Measurements from ENCODE around the gene ST3GAL3. TPM values are rescaled to one million over a fixed set of nuclear protein-coding genes. Genes with fewer than 3 reads are reported as not detected.

Gene ST3GAL3
- total RNA-seq, 1 donor from 2014 or later = 11.4 TPM

DNA sequence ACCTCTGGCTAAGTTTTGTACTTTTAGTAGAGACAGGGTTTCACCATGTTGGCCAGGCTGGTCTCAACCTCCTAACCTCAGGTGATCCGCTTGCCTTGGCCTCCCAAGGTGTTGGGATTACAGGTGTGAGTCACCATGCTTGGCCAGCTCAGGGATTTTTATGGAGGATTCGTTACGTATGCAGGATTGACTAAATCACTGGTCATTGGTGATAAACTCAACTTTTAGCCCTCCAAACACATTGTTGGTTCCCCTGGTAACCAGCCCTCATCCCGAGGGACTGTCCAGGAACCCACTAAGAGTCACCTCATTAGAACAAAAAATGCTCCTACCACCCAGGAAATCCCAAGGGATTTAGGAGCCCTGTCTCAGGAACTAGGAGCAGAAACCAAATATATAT is 40.4 kb downstream of the ST3GAL3 start:
- Mint-ChIP-seq H3K36me3 (ENCODE audit: low read depth, unreplicated experiment) (peaks cover 6% of the 10 kb centered on the region), H3K9me3 (ENCODE audit: unreplicated experiment) (no peaks in the 10 kb centered on the region), H3K27me3 (ENCODE audit: low read depth, unreplicated experiment) (no peaks in the 10 kb centered on the region), H3K4me1 (ENCODE audit: low read depth, unreplicated experiment) (no peaks in the 10 kb centered on the region), H3K4me3 (ENCODE audit: unreplicated experiment) (no peak overlapping the region), H3K27ac (ENCODE audit: unreplicated experiment) (no peak overlapping the region)
- FAIRE-seq = peak; percentile 32
- Histone ChIP-seq H3K9ac (ENCODE audit: low read length) (no peak overlapping the region), H3K4me3 (ENCODE audit: insufficient read depth, low read depth, low read length) (no peak overlapping the region), H3K9me3 (ENCODE audit: insufficient read depth, low read depth, low read length) (no peaks in the 10 kb centered on the region), H3K36me3 (ENCODE audit: insufficient read depth, low read length) (no peaks in the 10 kb centered on the region), H2AFZ (ENCODE audit: low read depth, low read length) (no peak overlapping the region), H3K27me3 (ENCODE audit: insufficient read depth, low read length) (no peaks in the 10 kb centered on the region), H3K4me1 (ENCODE audit: insufficient read depth, low read length) (no peaks in the 10 kb centered on the region), H4K20me1 (ENCODE audit: insufficient read depth, low read length) (no peaks in the 10 kb centered on the region), H3K79me2 (ENCODE audit: insufficient read depth, low read length) (no peaks in the 10 kb centered on the region), H3K4me2 (ENCODE audit: low read length) (no peak overlapping the region), H3K27ac (ENCODE audit: low read depth, low read length) (no peak overlapping the region)
- DNase-seq (ENCODE audit: low read depth) = no peak
- TF ChIP-seq EZH2 (IDR thresholded peaks at IDR 0.05; ENCODE audit: insufficient read depth, low read length) = no peak

DNA sequence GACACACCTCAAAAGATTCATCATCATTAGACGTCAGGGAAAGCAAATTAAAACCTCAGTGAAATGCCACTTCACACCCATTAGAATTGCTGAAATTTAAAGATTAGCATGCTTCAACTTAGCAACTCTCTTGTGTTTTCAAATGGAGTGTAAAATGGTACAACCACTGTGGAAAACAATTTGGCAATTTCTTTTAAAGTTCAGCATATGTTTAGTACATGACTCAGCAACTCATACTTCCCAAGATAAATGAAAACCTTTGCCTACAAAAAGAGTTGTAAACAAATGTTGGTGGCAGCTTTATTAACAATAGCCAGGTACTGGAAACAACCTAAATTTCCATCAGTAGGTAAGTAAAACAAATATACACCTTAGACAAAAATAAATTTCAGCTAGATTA is 42.7 kb downstream of the ST3GAL3 start:
- no peak for FAIRE-seq
- H3K4me1 ChIP-seq (ENCODE audit: insufficient read depth, low read length) = no peaks in the 10 kb centered on the region
- H3K79me2 ChIP-seq (ENCODE audit: insufficient read depth, low read length) = no peaks in the 10 kb centered on the region
- H3K4me3 ChIP-seq (ENCODE audit: insufficient read depth, low read depth, low read length) = no peak overlapping the region
- no peak overlapping the region for H3K27ac Mint-ChIP-seq (ENCODE audit: unreplicated experiment)
- H3K4me3 Mint-ChIP-seq (ENCODE audit: unreplicated experiment) = no peak overlapping the region
- no peaks in the 10 kb centered on the region for H3K36me3 ChIP-seq (ENCODE audit: insufficient read depth, low read length)
- no peaks in the 10 kb centered on the region for H3K9me3 ChIP-seq (ENCODE audit: insufficient read depth, low read depth, low read length)
- H3K27ac ChIP-seq (ENCODE audit: low read depth, low read length) = no peak overlapping the region
- no peaks in the 10 kb centered on the region for H3K9me3 Mint-ChIP-seq (ENCODE audit: unreplicated experiment)
- H4K20me1 ChIP-seq (ENCODE audit: insufficient read depth, low read length) = peaks cover 7% of the 10 kb centered on the region
- DNase-seq (ENCODE audit: low read depth) = no peak
- peaks cover 6% of the 10 kb centered on the region for H3K36me3 Mint-ChIP-seq (ENCODE audit: low read depth, unreplicated experiment)
- H3K4me1 Mint-ChIP-seq (ENCODE audit: low read depth, unreplicated experiment) = peaks cover 3% of the 10 kb centered on the region
- TF ChIP-seq EZH2 (IDR thresholded peaks at IDR 0.05; ENCODE audit: insufficient read depth, low read length) = no peak
- TF ChIP-seq, protein P1, sequence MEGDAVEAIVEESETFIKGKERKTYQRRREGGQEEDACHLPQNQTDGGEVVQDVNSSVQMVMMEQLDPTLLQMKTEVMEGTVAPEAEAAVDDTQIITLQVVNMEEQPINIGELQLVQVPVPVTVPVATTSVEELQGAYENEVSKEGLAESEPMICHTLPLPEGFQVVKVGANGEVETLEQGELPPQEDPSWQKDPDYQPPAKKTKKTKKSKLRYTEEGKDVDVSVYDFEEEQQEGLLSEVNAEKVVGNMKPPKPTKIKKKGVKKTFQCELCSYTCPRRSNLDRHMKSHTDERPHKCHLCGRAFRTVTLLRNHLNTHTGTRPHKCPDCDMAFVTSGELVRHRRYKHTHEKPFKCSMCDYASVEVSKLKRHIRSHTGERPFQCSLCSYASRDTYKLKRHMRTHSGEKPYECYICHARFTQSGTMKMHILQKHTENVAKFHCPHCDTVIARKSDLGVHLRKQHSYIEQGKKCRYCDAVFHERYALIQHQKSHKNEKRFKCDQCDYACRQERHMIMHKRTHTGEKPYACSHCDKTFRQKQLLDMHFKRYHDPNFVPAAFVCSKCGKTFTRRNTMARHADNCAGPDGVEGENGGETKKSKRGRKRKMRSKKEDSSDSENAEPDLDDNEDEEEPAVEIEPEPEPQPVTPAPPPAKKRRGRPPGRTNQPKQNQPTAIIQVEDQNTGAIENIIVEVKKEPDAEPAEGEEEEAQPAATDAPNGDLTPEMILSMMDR (IDR thresholded peaks at IDR 0.05; ENCODE audit: insufficient read depth, low read depth, low read length) = no peak
- no peak overlapping the region for H2AFZ ChIP-seq (ENCODE audit: low read depth, low read length)
- H3K9ac ChIP-seq (ENCODE audit: low read length) = no peak overlapping the region
- H3K27me3 ChIP-seq (ENCODE audit: insufficient read depth, low read length) = no peaks in the 10 kb centered on the region
- H3K27me3 Mint-ChIP-seq (ENCODE audit: low read depth, unreplicated experiment) = no peaks in the 10 kb centered on the region
- H3K4me2 ChIP-seq (ENCODE audit: low read length) = no peak overlapping the region

DNA sequence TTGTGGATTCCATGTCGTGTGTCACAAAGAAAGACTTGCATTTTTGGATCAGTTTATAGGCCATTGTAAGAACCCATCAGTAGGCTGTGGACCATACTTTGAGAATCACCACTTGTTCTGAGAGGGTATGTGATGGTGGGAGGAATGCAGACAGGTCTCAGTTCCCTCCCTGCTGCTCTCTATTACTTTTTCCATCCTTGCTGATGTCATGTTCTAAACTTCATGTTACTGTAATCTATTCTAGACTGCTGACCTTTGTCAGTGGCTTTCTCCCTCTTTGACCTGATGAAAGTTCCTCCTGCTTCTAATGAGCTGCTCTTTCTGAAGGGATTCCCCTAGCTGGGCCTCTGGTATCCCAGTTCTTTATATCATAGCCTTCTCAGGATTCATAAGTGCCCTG is 46.1 kb downstream of the ST3GAL3 start:
- Histone ChIP-seq H3K36me3 (ENCODE audit: insufficient read depth, low read length) (no peaks in the 10 kb centered on the region), H3K4me2 (ENCODE audit: low read length) (no peak overlapping the region), H3K4me1 (ENCODE audit: insufficient read depth, low read length) (no peaks in the 10 kb centered on the region), H2AFZ (ENCODE audit: low read depth, low read length) (no peak overlapping the region), H3K9ac (ENCODE audit: low read length) (no peak overlapping the region), H4K20me1 (ENCODE audit: insufficient read depth, low read length) (peaks cover 7% of the 10 kb centered on the region), H3K27ac (ENCODE audit: low read depth, low read length) (no peak overlapping the region), H3K27me3 (ENCODE audit: insufficient read depth, low read length) (no peaks in the 10 kb centered on the region), H3K4me3 (ENCODE audit: insufficient read depth, low read depth, low read length) (no peak overlapping the region), H3K79me2 (ENCODE audit: insufficient read depth, low read length) (no peaks in the 10 kb centered on the region), H3K9me3 (ENCODE audit: insufficient read depth, low read depth, low read length) (no peaks in the 10 kb centered on the region)
- H3K9me3 Mint-ChIP-seq (ENCODE audit: unreplicated experiment) = no peaks in the 10 kb centered on the region
- DNase-seq (ENCODE audit: low read depth) (no peak), FAIRE-seq (no peak)
- H3K4me1 Mint-ChIP-seq (ENCODE audit: low read depth, unreplicated experiment) = peaks cover 3% of the 10 kb centered on the region
- H3K27ac Mint-ChIP-seq (ENCODE audit: unreplicated experiment) = no peak overlapping the region
- no peaks in the 10 kb centered on the region for H3K27me3 Mint-ChIP-seq (ENCODE audit: low read depth, unreplicated experiment)
- TF ChIP-seq EZH2 (IDR thresholded peaks at IDR 0.05; ENCODE audit: insufficient read depth, low read length) = no peak
- TF ChIP-seq, protein P1 (IDR thresholded peaks at IDR 0.05; ENCODE audit: insufficient read depth, low read depth, low read length) = no peak
- peaks cover 6% of the 10 kb centered on the region for H3K36me3 Mint-ChIP-seq (ENCODE audit: low read depth, unreplicated experiment)
- no peak overlapping the region for H3K4me3 Mint-ChIP-seq (ENCODE audit: unreplicated experiment)

Data from astrocyte (in vitro differentiated cells and primary cell).